ENCODE data around the gene CAST.

GRCh38 chr5:96669909-96670308, 7.7 kb downstream of the CAST start:
- TF ChIP-seq GATA2 (IDR thresholded peaks at IDR 0.05; ENCODE audit: low read depth, low read length) (no peak), GATA3 (IDR thresholded peaks at IDR 0.05; ENCODE audit: low read depth, low read length) (no peak)

All from SH-SY5Y (cell line).